Cardiac fibroblast (primary cell): ENCODE data around the gene PLEKHG5.

Experiments
- DNase-seq, 2 donors: peaks; one replicate each; pipeline versions ENCODE4 v3.0.0 to v3.0.0-alpha.2; 2010; ENCODE audit warnings: low read depth in 2 of 2
- H3K4me3 ChIP-seq, 2 donors: replicated peaks in 1 of 2; 1 replicate in 1 of 2; 2 replicates in 1 of 2; pipeline ENCODE4 v1.5.1; 2011; ENCODE audit warnings: low read depth in 2 of 2, low read length in 2 of 2, mild to moderate bottlenecking in 2 of 2, moderate library complexity in 1 of 2
- CTCF ChIP-seq: IDR thresholded peaks from one replicate; pipeline ENCODE4 v1.5.1; 2011; ENCODE audit warnings: low read depth, mild to moderate bottlenecking, low read length, inconsistent platforms

PLEKHG5 gene

GRCh38 chr1:6483017-6483760 is 8.3 kb downstream of the PLEKHG5 start:
- no peak for TF ChIP-seq CTCF
- DNase-seq, result no peak

GRCh38 chr1:6481820-6482219 is 9.6 kb downstream of the PLEKHG5 start:
- DNase-seq, result no peak
- no peak overlapping the region for H3K4me3 ChIP-seq
- no peak for TF ChIP-seq CTCF

More at GRCh38 chr1:6483017-6483760, 8.3 kb downstream of the PLEKHG5 start:
- H3K4me3 ChIP-seq, result no peak overlapping the region

GRCh38 chr1:6477039-6477820 is 14.2 kb downstream of the PLEKHG5 start:
- H3K4me3 ChIP-seq, result no peak overlapping the region
- no peak for TF ChIP-seq CTCF
- DNase-seq, result no peak

GRCh38 chr1:6476483-6476882 is 15.0 kb downstream of the PLEKHG5 start:
- no peak for DNase-seq
- no peak for TF ChIP-seq CTCF
- H3K4me3 ChIP-seq, result no peak overlapping the region

GRCh38 chr1:6475381-6476133 is 15.9 kb downstream of the PLEKHG5 start:
- DNase-seq, result peak in 1 of 2 donors; percentile 44
- H3K4me3 ChIP-seq, result no peak overlapping the region
- TF ChIP-seq CTCF, result peak; percentile 87

GRCh38 chr1:6474815-6475282 is 16.6 kb downstream of the PLEKHG5 start:
- TF ChIP-seq CTCF, result no peak
- no peak overlapping the region for H3K4me3 ChIP-seq
- DNase-seq, result no peak
